Eye (tissue), 1 donor: Measurements from ENCODE around the gene CEP170.
A peak's percentile ranks its signal among the peaks of the same experiment; 100 is the strongest.

ENCODE experiments used
- DNase-seq: peaks from one replicate; pipeline ENCODE4 v3.0.0-alpha.2; 2015

The CEP170 gene

DNA sequence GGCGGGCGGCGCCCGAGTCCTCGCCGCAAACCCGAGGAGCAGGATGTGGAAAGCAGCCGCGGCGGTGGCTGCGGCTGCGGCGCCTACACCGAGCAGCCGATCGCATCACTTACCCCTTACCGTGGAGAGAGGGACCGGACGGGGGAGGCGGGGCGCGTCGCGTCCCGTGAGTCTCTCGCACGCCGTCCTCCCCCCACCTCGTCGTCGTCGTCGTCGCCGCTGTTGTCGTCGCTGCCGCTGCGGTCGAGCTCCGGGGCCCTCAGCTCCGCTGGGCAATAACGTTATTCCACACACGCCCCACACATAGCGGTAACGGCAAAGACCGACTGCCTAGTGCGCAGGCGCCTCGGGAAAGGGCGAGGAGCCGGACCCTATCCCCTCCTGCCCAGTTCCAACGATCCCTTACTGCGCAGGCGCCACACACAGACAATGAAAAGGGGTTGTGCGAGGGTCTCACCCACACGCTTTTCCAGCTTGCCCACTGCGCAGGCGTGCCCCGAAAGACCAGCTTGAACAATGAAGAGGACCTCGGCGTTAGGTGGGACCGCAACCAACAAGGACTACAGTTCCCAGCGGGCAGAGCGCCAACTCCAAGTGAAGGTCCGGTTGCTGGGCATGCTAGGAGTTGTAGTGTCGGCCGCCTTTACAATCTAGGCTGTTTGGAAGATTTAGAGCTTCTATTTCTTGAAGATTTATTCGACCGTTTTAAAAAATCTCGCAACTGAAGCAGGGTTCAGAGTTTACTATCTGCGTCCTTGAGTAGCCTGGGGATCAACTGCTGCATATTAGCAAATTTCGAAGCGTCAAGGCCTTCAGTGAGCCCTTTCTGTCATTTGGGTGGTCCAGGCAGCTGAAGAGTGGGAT lies at the start of gene CEP170:
Gene CEP170, minus strand, starts transcription at position 355 of the 864 bp plus-strand sequence. CDS start 30,001 bp downstream, outside the sequence.
- peak; percentile 100 for DNase-seq

DNA sequence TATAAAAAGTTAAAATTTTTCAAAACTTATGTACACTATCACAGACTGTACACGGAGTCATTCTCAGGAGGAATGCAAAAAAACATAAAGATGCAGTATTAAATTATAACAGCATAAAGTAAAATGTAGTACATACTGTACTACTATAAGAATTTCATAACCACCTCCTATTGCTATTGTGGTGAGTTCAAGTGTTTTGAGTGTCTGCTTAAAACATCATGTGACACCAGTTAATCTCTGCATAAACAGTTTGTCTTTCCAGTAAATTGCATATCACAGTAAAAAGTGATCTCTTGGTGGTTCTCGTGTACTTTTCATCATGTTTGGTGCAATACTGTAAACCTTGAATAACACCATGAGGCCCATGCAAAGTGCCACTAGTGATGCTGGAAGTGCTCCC lies 46.0 kb upstream of the CEP170 start:
- no peak for DNase-seq

DNA sequence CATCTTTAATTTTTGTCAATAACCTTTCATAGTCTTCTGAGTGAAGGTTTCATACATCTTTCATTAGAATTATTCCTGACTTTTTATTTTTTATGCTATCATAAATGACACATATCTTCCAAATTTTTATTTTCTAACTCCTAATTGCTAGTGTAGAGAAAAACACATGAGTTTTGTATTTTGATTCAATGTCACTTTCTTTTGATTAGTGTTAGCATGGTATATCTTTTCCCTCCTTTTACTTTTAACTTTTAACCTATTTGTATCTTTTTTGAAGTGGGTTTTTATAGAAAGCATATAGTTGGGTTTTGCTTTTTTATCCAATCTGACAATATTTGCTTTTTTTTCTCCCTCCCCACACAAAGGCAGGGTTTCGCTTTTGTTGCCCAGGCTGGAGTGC lies 44.0 kb upstream of the CEP170 start:
- DNase-seq: no peak

DNA sequence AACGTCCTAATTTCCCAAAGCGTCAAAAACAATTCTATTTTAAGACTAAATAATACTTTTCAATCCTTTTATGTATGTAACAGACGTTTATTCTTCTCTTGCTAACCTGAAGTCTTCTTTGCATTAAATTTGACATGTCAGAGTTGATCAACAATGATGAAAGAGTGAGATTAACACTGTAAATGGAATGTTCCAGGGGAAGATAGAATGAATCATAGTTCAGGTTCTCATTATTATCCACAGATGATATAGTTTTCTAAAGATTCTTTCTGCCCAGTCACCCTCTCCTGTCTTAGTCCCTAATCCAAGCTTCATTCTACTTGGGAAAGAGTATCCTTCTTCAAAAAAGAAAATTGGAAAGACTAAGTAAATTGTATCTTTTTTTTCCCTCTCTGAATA lies 39.6 kb upstream of the CEP170 start:
- no peak for DNase-seq

DNA sequence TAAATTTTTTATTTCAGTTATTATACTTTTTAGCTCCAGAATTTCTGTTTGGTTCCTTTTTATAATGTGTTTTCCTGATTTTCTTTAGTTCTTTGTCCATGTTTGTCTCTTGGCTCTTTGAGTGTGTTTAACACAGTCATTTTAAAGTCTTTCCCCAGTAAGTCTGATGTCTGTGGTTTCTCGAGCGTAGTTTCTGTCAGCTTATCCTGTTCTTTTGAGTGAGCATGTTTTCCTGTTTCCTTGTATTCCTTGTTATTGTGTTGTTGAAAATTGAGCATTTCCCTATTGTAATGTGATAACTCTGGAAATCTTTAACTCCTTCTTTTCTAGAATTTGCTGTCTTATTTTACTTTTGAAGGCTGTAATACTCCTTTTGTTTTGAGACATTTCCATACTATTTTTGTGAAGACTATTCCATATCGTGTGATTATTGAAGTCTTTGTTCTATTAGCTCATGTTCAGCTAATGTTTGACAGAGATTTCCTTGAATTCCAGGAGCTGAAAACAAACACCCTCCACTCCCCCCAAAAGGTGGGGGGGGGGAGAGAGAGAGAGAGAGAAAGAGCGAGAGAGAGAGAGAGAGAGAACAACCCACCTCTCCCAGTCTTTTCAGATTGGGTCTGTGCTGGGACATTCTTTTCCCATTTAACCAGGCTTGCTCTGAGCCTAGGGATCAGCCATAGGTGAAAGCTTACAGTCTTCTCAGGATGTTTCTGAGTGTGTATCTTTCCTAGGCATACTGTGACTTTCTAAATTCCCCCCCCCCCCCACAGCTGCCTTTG lies 39.1 kb upstream of the CEP170 start:
- no peak for DNase-seq

DNA sequence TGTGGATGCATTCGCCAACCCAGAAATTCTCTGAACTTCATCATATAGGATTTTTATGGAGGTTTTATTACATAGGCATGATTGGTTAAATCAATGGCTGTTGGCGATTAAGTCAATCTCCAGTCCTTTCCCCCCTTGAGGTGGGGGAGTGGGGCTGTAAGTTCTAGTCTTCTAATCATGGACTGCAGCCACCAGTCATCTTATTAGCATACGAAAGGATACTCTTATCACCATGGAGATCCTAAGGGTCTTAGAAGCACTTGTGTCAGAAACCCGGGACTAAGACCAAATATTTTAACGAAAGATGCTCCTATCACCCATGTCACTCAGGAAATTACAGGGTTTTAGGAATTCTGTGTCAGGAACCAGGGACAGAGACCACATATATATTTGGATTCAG lies 37.0 kb upstream of the CEP170 start:
- no peak for DNase-seq

DNA sequence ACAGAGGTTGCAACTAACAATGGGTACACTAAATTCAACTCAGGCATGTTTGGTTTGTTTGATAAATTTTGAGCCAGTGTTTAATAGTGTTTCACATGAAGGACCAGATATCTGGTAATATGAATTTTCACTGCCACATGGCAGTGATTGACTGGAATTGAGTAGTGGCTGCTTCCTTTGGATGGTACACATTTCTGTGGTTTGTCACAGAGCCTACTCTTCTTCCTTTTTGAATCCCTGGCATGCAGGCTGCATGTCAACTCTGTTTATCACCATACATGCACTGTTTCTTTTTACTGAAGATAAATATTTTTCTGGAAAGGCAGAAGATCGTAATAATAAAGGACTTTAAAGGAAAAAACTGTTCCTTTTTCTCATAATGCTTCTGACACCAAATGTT lies 36.2 kb upstream of the CEP170 start:
- no peak for DNase-seq

DNA sequence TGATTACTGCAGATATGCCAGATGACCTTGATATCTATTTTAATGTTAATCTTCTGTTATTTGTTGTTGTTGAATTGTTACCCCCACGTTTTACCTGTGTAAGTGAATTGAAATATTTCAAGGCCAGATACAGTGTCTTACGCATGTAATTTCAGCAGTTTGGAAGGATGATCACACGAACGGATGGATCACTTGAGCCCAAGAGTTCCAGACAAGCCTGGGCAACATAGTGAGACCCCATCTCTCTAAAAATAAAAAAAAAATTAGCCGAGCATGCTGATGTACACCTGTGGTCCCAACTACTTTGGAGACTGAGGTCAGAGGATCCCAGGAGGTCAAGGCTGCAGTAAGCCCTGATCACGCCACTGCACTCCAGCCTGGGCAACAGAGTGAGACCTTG lies 33.0 kb upstream of the CEP170 start:
- no peak for DNase-seq

DNA sequence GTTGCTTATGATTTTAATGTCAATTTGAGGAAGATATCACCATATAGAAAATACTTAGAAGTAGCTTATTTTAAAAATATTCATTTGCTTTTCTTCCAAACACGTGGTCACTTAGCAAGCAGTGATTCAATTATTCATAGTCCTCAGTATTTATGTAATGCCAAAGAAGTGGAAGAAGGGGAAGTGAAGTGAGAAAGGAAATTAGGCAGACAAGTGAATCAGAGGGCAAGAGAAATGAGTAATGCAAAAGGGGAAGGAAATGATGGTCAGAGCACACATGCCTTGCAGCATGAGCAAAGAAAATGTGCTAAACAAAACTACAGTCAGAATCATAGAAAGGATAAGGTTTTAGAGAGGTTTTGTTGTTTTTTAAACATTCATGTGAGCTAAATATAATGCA lies 32.6 kb upstream of the CEP170 start:
- no peak for DNase-seq

DNA sequence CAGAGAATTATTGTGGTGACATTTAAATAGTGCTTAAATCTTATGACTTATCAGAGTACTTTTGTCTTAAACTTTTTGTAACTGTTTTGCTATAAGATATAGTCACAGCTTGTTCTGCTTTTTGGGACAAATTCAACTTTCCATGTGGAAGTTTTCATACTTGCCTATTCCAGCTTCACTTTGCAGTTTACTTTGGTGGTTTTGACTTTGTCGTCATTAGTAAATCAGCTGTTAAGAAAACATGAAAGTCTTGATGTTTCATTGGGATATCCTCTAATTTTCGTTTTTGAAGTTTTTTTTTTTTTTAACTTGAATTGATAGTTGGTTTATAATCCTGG lies 32.0 kb upstream of the CEP170 start:
- DNase-seq: no peak

DNA sequence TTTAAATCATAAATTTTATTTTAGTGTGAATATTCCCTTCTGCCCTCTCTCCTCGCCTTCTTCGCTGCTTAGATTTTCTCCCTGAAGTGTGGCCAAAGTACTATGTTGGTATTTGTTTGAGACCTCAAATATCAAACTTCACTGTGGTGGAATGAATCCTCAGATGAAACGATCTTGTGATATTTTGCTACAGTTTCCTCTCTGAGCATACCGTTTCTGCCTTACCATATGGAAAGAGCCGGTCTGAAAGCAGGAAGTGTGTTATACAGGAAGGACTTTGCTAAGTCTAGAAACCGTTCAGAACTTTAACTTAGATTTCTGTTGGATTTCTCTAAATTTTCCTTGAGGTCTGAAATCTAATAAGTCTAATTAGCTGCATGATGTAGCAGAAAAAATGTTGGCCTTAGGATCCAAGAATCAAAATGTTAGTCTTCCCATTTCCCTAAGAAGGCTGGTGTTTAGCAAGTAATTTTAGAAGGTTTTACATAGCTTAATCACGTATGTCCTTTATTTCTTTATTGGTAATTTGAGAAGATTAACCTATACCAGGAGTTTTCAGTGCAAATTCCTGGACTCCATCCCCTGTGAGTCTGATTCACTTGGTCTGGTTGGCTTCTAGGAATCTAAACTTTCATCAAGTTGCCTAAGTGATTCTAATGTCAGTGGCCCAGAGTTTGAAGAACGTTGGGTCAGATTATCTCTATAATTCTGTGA lies 31.5 kb upstream of the CEP170 start:
- DNase-seq: peak; percentile 13

DNA sequence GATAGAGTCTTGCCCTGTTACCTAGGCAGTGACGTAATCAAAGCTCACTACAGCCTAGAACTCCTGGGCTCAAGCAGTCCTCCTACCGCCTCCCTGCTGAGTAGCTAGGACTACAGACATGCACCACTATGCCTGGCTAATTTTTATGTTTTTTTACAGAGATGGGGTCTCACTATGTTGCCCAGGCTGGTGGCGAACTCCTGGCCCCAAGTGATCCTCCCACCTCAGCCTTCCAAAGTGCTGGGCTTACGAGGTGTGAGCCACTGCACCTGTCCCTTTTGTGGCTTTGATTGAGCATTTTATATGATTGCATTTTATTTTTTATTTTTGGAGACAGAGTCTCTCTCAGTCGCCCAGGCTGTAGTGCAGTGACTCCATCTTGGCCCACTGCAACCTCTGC lies 26.6 kb upstream of the CEP170 start:
- DNase-seq: no peak

DNA sequence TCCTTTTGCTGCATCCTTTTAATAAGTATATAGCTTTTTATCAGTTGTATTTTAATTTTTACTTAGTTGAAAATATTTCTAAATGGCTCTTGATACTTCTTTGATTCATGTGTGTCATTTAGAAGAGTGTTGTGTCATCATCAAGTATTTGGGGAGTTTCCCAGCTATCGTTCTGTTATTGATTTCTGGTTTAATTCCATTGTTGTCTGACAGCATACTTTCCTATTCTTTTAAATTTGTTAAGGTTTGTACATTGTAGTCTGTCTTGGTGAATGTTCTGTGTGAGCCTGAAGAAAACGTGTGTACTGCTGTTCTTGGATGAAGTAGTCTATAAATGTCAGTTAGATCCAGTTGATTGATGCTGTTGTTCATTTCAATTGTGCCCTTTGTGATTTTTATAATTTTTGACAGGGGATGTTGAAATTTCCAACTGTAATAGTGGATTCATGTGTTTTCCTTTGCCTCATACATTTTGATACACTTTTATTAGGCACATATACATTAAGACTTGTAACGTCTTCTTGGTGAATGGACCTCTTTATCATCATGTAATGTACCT lies 25.6 kb upstream of the CEP170 start:
- no peak for DNase-seq

DNA sequence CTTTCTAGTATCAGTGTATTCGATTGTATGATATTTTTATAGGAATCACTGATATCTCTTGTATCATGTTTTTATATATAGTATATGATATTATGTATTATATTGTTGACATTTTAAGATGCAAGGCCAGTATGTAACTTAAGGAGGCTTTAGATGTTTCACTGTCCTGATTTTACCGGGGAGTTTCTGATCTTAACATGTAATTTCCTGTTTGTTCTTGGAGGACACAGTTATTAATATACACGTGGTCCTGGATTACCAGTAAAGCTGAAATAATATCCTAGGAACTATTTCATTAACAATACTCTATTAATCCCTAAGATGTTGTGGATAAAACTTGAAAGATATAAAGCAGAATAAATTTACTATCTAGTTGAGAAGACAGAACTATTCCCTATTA lies 20.2 kb upstream of the CEP170 start:
- no peak for DNase-seq

DNA sequence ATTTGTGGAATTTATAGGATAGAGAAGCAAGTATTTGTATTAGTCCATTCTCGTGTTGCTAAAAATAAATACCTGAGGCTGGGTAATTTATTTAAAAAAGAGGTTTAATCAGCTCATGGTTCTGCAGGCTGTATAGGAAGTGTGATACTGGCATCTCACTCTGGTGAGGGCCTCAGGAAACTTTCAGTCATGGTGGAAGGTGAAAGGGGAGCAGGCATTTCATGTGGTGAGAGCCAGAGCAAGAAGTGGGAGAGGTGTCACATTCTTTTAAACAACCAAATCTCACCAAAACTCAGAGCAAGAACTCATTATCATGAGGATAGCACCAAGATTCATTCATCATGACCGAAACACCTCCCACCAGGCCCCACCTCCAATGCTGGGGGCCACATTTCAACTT lies 18.9 kb upstream of the CEP170 start:
- DNase-seq: no peak

DNA sequence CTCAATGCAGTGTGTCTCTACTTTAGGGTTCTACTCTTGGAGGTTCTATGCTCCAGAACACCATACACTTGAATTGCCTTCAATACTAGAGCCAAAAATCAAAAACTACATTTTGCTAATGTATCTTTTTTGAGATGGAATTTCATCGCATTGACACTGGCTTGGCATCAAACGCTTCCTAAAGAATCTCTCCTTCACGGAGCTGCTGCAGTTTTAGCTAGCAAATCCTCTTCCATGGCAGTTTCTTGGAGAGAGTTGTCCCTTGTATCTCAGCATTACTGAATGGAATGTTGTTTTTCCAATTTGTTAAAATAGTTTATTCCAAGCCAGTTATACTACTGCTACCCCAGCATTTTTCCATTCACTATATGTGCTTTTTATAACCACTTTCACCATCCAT lies 18.4 kb upstream of the CEP170 start:
- DNase-seq: no peak

DNA sequence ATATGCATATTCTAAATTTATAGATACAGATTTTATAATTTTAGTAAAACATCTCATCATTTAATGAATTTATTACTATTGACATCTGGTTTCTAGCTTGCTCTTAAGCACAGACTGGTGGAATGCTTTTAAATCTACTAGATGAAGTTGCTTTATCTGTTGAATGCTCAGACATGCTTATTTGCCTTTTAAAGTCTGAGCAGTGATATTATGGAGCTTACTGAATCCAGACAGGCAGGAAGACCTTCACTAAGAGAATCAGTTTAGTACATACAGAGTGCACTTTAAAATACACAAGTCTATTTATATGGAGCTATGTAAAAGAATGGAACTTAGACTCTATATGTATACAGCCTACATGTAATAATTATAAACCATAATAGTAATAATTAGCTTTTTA lies 17.3 kb upstream of the CEP170 start:
- DNase-seq: no peak

DNA sequence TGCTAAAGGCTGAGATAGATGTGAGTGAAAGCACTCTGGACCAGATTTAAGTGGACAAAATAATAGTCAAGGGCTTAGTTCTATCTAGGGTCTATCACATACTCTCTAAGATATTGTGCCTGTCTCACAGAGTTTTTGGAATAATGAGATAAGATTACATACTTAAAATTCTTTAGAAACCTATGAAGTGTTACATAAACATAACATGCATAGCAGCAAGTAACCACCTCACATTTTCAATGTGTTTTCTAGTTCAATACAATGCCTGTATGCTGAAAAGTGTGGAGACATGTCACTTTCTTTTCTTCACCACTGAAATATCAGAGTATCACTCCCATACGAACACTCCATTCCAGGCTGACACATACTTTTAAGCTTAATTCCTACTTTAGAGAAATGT lies 16.9 kb upstream of the CEP170 start:
- no peak for DNase-seq

DNA sequence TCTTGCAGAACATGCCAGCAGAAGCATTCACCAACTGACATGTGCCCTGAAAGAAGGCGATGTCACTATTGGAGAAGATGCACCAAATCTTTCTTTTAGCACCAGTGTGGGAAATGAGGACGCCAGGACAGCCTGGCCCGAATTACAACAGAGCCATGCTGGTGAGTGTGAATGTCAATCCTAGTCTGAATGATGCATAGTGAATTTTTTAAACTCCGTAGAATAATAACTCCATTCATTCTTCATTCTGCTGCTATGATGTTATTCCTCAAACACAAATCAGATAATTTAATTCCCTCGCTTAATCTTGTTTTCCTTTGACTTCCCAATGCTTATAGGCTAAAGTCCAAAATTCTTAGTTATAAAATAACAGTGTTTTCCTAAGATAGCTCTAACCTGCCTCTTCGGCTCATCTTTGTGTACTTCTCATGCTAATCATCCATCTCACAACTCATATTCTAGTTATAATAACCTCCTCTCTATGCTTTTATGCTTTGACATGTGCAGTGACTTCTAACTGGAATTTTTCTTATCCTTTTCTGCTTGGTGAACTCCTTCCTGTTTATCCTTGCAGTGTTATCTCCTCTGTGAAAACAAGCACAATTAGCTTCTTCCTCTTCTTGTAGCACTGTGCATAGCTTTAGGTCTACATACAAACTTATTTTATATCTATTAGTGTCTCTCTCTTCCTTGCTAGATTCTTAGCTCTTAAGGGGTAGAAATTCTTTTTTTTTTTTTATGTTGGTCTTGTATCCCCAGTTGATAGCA lies 15.2 kb upstream of the CEP170 start:
- DNase-seq: no peak

DNA sequence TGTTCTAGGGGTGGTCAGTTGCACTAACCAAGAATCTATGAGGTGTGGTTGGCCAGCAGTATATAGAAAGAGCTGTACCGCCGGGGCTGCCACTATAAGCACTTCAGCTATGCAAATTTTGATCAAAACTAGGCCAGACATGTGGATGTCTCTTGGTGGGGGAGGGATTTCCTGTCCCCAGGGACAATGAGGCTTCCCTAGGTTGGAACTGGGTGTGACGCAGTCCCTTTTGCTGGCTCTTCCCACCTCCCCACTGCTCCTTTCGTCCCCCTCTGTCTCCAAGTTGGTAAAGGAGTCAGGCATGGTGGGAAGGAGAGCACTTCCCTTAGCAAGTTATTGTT lies 14.3 kb upstream of the CEP170 start:
- DNase-seq: peak; percentile 31

DNA sequence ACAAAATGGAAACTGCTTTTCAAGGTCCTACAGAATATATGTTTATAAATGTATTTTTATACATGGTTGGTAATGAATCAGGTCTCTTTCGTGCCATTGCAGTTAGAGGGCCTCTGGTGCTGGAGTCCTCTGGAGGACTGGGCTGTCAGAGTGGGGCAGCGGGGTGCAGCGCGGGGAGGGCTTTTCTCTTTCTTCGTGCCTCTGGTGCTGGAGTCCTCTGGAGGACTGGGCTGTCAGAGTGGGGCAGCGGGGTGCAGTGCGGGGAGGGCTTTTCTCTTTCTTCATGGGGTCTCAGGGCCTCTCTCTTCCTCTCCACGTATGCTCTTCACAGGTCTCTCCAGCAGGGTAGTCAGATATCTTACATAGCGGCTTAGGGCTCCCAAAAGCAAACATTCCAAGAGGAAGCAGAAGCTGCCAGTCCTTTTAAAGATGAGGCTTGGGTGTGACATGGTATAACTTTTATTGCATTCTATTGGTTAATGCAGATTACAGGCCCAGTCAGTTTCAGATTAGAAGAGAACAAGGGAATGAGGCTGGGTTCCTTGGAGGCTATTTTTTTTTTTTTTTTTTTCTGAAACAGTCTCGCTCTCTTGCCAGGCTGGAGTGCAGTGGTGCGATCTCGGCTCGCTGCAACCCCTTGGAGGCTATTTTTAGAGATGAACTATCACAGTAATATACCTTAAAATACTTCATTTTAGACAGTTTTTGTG lies 13.8 kb upstream of the CEP170 start:
- DNase-seq: peak; percentile 21
